Measurements from ENCODE around the gene SLC12A6. TPM values are rescaled to one million over a fixed set of nuclear protein-coding genes. Genes with fewer than 3 reads are reported as not detected.
A peak's percentile ranks its signal among the peaks of the same experiment; 100 is the strongest.

The SLC12A6 gene
- total and polyA plus RNA-seq, 2 of the 13 experiments (the other 11 are each of a cell fraction or from before 2014, with no cell fraction given), result 15.2 to 30.1 TPM

DNA sequence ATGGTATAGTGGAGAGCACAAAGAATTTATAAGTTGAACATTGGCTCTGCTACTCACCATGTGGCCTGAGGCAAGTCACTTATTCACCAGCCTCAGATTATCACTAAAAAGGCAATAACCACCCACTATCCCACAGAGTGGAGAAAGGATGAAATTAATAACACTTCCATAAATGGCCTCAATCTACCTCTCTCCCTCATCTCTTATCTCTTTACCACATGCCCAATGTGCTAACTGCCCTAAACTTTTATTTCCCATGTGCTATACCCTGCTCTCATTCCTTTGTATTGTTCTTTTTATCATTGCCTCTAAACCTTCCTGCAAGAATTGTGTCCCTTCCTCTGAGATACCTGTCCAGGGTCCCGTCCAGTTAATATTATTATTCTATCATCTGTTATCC lies 26.0 kb downstream of the SLC12A6 start:
- Histone ChIP-seq H3K4me3 (replicated peaks in 1 of 3; ENCODE audit: insufficient read depth in 1 of 3, low read depth in 2 of 3, low read length in 3 of 3) (no peak overlapping the region), H3K27me3 (ENCODE audit: control insufficient read depth in 1 of 2, insufficient read depth in 2 of 2, low read length in 2 of 2) (no peaks in the 10 kb centered on the region), H3K4me1 (ENCODE audit: insufficient read depth, low read length) (peaks cover 10% of the 10 kb centered on the region), H3K36me3 (replicated peaks in 1 of 2; ENCODE audit: control insufficient read depth in 1 of 2, insufficient read depth in 2 of 2, low read length in 2 of 2) (peaks cover 2 to 7% of the 10 kb centered on the region in 2 experiments; a peak in 4 of 5 replicates), H4K20me1 (ENCODE audit: insufficient read depth, low read length) (no peaks in the 10 kb centered on the region), H2AFZ (ENCODE audit: low read length) (no peak overlapping the region), H3K9me3 (ENCODE audit: low read length) (no peaks in the 10 kb centered on the region), H3K9ac (ENCODE audit: insufficient read depth, low read depth, low read length) (no peak overlapping the region), H3K79me2 (ENCODE audit: insufficient read depth, low read length) (peaks cover 15% of the 10 kb centered on the region), H3K4me2 (ENCODE audit: low read depth, low read length) (no peak overlapping the region), H3K27ac (ENCODE audit: extremely low read length, insufficient read depth, low read length) (no peak overlapping the region)
- ChIA-PET CTCF (ENCODE audit: low intra/inter-chr PET ratio, low total read pairs) (no interaction called here), POLR2A (no interaction called here)
- intact Hi-C loops (cut with micrococcal nuclease; ENCODE audit: unreplicated experiment), result no loop called here
- ATAC-seq (no peak), FAIRE-seq (no peak), DNase-seq (ENCODE audit: low spot score) (no peak)
- no peak for TF ChIP-seq ZNF33B (CRISPR knock-in tag; IDR thresholded peaks at IDR 0.05)
- TF ChIP-seq, protein P1, sequence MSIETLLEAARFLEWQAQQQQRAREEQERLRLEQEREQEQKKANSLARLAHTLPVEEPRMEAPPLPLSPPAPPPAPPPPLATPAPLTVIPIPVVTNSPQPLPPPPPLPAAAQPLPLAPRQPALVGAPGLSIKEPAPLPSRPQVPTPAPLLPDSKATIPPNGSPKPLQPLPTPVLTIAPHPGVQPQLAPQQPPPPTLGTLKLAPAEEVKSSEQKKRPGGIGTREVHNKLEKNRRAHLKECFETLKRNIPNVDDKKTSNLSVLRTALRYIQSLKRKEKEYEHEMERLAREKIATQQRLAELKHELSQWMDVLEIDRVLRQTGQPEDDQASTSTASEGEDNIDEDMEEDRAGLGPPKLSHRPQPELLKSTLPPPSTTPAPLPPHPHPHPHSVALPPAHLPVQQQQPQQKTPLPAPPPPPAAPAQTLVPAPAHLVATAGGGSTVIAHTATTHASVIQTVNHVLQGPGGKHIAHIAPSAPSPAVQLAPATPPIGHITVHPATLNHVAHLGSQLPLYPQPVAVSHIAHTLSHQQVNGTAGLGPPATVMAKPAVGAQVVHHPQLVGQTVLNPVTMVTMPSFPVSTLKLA (IDR thresholded peaks at IDR 0.05), result peak; percentile 82
- 96% methylated on average over 1 of the region's 1 CpG for whole genome bisulfite sequencing (ENCODE audit: low lambda C conversion rate)
- in situ Hi-C loops (cut with HindIII; ENCODE audit: extremely low pct_ligation_motif_present, low pct_unique_long_range_greater_than_20kb), result no loop called here
- no TSS peak for BruUV-seq (replicated peaks)

DNA sequence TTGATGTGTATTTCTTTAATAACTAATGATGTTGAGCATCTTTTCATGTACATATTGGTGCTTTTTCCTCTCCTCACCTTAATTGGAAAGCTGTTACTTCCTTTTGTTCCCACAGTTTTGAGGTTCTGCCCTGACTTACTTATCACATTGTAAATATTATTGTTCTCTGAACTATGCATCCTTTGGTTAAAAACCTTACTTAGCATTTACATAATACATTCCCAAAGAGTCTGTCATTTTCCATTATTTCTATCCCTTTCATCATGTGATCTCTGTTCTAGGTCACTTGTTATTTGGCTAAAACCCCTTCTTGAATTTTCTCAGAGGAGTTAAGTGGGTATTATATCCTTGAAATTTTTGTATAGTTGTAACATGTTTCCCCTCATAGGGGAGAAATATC lies 33.0 kb downstream of the SLC12A6 start:
- no peak for ATAC-seq
- Histone ChIP-seq H3K9me3 (ENCODE audit: low read length) (no peaks in the 10 kb centered on the region), H3K27me3 (ENCODE audit: control insufficient read depth in 1 of 2, insufficient read depth in 2 of 2, low read length in 2 of 2) (no peaks in the 10 kb centered on the region), H3K27ac (ENCODE audit: extremely low read length, insufficient read depth, low read length) (no peak overlapping the region), H3K4me2 (ENCODE audit: low read depth, low read length) (no peak overlapping the region), H2AFZ (ENCODE audit: low read length) (no peak overlapping the region), H3K9ac (ENCODE audit: insufficient read depth, low read depth, low read length) (no peak overlapping the region), H3K36me3 (replicated peaks in 1 of 2; ENCODE audit: control insufficient read depth in 1 of 2, insufficient read depth in 2 of 2, low read length in 2 of 2) (peaks cover 0 to 2% of the 10 kb centered on the region in 2 experiments; a peak in 1 of 5 replicates), H4K20me1 (ENCODE audit: insufficient read depth, low read length) (no peaks in the 10 kb centered on the region), H3K79me2 (ENCODE audit: insufficient read depth, low read length) (peaks cover 7% of the 10 kb centered on the region), H3K4me1 (ENCODE audit: insufficient read depth, low read length) (peaks cover 29% of the 10 kb centered on the region), H3K4me3 (replicated peaks in 1 of 3; ENCODE audit: insufficient read depth in 1 of 3, low read depth in 2 of 3, low read length in 3 of 3) (no peak overlapping the region)
- BruUV-seq (replicated peaks), result no TSS peak
- in situ Hi-C loops (cut with HindIII; ENCODE audit: extremely low pct_ligation_motif_present, low pct_unique_long_range_greater_than_20kb), result no loop called here
- intact Hi-C loops (cut with micrococcal nuclease; ENCODE audit: unreplicated experiment), result no loop called here
- CTCF ChIA-PET (ENCODE audit: low intra/inter-chr PET ratio, low total read pairs), result no interaction called here
- POLR2A ChIA-PET, result interaction anchor here (1.5 kb wide), 1 partner anchor 12 kb away, joined by 3 read pairs; no protein-coding TSS in a partner anchor
- no peak for FAIRE-seq
- DNase-seq (ENCODE audit: low spot score), result peak; percentile 15
- TF ChIP-seq WIZ (CRISPR knock-in tag; IDR thresholded peaks at IDR 0.05), result no peak
- no peak for TF ChIP-seq SMAD3 (CRISPR knock-in tag; IDR thresholded peaks at IDR 0.05)
- TF ChIP-seq, protein P2, sequence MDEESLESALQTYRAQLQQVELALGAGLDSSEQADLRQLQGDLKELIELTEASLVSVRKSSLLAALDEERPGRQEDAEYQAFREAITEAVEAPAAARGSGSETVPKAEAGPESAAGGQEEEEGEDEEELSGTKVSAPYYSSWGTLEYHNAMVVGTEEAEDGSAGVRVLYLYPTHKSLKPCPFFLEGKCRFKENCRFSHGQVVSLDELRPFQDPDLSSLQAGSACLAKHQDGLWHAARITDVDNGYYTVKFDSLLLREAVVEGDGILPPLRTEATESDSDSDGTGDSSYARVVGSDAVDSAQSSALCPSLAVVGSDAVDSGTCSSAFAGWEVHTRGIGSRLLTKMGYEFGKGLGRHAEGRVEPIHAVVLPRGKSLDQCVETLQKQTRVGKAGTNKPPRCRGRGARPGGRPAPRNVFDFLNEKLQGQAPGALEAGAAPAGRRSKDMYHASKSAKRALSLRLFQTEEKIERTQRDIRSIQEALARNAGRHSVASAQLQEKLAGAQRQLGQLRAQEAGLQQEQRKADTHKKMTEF (CRISPR knock-in tag; IDR thresholded peaks at IDR 0.05), result no peak
- no peak for TF ChIP-seq ZNF253 (CRISPR knock-in tag; IDR thresholded peaks at IDR 0.05; ENCODE audit: borderline replicate concordance)
- no peak for TF ChIP-seq MED8 (CRISPR knock-in tag; IDR thresholded peaks at IDR 0.05; ENCODE audit: insufficient replicate concordance)
- TF ChIP-seq ZNF446 (CRISPR knock-in tag; IDR thresholded peaks at IDR 0.05), result no peak
- no peak for TF ChIP-seq ZNF468 (CRISPR knock-in tag; IDR thresholded peaks at IDR 0.05)
- no peak for TF ChIP-seq HNRNPUL1 (IDR thresholded peaks at IDR 0.05; ENCODE audit: low read depth, low read length)
- no peak for TF ChIP-seq ARID2 (CRISPR knock-in tag; IDR thresholded peaks at IDR 0.05; ENCODE audit: borderline replicate concordance)
- TF ChIP-seq PAF1 (CRISPR knock-in tag; IDR thresholded peaks at IDR 0.05), result no peak
- TF ChIP-seq JUN (CRISPR knock-in tag; IDR thresholded peaks at IDR 0.05), result no peak
- no peak for TF ChIP-seq NFYC (CRISPR knock-in tag; IDR thresholded peaks at IDR 0.05)
- TF ChIP-seq, protein P3, sequence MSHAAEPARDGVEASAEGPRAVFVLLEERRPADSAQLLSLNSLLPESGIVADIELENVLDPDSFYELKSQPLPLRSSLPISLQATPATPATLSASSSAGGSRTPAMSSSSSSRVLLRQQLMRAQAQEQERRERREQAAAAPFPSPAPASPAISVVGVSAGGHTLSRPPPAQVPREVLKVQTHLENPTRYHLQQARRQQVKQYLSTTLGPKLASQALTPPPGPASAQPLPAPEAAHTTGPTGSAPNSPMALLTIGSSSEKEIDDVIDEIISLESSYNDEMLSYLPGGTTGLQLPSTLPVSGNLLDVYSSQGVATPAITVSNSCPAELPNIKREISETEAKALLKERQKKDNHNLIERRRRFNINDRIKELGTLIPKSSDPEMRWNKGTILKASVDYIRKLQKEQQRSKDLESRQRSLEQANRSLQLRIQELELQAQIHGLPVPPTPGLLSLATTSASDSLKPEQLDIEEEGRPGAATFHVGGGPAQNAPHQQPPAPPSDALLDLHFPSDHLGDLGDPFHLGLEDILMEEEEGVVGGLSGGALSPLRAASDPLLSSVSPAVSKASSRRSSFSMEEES (CRISPR knock-in tag; IDR thresholded peaks at IDR 0.05), result 0 out of 2 replicates have a peak, but pooled peaks have one; percentile 23
- no peak for TF ChIP-seq ZNF674 (CRISPR knock-in tag; IDR thresholded peaks at IDR 0.05; ENCODE audit: low read depth)

Measured in HepG2 (cell line).